ENCODE data around the gene ABCD1.

DNA sequence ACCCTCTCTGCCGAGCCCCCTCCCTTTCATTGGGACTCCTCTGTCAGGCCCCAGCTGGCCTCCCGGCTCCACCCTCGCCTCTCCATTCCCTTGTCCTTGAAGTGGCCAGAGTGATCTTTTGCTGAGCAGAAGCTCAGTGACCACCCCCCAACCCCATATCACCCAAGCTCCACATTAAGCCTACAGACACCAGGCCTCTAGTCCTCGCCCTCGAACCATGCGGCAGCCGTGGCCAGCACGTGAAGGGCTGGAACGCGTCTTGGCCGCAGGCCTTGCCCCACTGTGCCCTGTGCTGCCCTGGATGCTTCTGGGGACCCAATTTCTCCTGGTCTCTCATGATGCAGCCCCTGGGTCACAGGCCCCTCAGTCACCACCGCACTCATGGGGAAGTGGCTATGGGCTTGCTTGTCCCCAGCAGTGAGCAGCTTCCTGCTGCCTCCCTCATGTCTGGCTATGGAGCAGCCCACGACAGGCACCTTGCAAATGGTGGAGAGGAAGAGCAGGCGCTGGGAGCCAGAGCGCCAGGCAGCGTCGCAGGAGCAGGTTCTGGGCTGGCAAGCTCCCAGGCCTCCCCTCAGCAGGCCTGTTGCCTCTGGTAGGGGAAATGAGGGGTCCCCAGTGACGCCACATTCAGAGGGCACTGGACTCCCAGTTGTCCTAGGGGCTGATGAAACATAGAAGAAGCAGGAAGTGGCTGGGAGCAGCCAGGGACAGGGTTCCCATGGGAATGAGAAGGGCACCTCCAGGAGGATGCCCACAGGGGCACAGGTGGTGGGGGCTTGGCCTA is 55.4 kb downstream of the ABCD1 start:
- TF ChIP-seq, protein P1, sequence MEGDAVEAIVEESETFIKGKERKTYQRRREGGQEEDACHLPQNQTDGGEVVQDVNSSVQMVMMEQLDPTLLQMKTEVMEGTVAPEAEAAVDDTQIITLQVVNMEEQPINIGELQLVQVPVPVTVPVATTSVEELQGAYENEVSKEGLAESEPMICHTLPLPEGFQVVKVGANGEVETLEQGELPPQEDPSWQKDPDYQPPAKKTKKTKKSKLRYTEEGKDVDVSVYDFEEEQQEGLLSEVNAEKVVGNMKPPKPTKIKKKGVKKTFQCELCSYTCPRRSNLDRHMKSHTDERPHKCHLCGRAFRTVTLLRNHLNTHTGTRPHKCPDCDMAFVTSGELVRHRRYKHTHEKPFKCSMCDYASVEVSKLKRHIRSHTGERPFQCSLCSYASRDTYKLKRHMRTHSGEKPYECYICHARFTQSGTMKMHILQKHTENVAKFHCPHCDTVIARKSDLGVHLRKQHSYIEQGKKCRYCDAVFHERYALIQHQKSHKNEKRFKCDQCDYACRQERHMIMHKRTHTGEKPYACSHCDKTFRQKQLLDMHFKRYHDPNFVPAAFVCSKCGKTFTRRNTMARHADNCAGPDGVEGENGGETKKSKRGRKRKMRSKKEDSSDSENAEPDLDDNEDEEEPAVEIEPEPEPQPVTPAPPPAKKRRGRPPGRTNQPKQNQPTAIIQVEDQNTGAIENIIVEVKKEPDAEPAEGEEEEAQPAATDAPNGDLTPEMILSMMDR (IDR thresholded peaks at IDR 0.05) = no peak
- TF ChIP-seq EP300 (IDR thresholded peaks at IDR 0.05) = no peak

All from gastroesophageal sphincter (tissue), 3 donors.